ENCODE data around the gene BCO2. TPM values are rescaled to one million over a fixed set of nuclear protein-coding genes. Genes with fewer than 3 reads are reported as not detected.

Gene BCO2
- total RNA-seq, 2 donors from 2014 or later: 1.1 to 1.3 TPM

DNA sequence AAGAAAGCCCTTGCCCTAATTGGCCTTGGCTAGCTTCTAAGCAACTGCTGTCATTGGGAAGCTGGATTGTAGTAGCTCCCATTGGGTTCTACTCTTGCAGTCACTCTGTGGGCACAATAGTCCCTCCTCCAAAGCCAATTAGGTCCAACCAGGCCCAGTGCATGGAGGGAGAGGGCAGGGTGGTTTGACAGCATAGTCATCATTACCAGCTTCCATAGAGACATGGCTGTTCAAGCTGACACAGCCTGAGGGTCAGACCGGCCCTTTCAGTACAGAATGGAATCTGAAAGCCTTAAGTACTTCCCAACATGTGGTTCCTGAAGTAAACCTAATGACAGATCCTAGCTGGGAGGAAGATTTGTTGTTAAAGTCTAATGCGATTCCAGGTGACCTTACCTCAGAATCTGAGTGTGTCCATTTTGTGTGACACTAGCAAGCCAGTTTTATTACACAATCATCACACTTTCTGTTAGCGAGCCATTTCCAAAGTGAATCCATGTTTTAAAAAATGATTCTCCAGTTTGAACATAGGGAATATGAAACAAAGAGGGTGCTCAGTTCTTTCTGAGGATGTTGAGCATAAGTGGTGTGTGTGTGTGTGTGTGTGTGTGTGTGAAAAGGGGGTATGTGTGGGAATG is 78.4 kb downstream of the BCO2 start:
- H3K4me1 Mint-ChIP-seq (ENCODE audit: low read depth): no peaks in the 10 kb centered on the region
- no peak overlapping the region for H3K4me3 Mint-ChIP-seq
- H3K9me3 Mint-ChIP-seq: no peaks in the 10 kb centered on the region

DNA sequence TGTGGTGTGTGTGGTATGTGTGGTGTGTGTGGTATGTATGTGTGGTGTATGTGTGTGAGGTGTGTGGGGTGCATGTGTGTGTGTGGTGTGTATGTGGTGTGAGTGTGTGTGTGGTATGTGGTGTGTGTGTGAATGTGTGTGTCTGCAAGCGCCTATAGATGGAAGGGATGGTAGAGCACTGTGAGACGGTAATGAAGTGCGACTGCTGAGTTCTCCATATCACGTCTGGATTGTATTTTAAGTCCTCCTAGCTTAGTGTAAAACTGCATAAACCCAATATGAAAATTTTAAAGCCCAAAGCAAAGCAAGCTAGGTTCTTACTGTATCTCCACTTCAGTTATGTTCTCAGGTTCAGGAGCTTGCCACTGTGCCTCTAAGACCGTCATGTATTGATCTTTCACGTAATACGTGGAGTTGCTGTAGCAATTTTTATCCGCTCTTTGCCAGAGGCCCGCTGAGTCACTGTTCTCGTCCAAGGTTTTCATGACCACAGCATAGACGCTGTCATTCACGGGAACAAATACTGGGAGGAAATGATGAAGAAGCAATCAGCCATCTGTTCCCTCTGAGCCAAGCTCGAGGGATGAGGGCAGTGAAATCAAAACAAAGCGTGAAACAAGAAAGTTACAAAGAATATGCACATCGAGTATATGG is 79.9 kb downstream of the BCO2 start:
- no peak for ATAC-seq (replicated peaks in 1 of 2)
- no peaks in the 10 kb centered on the region for H3K4me1 Mint-ChIP-seq (ENCODE audit: low read depth)
- no peak overlapping the region for H3K27ac Mint-ChIP-seq
- no peak for DNase-seq
- no peaks in the 10 kb centered on the region for H3K27me3 Mint-ChIP-seq (ENCODE audit: low read depth)
- no peak overlapping the region for H3K4me3 Mint-ChIP-seq
- H3K9me3 Mint-ChIP-seq: no peaks in the 10 kb centered on the region
- no peaks in the 10 kb centered on the region for H3K36me3 Mint-ChIP-seq (ENCODE audit: insufficient read depth in 2 of 2)

More for the DNA sequence above, 78.4 kb downstream of the BCO2 start:
- ATAC-seq (replicated peaks in 1 of 2) (no peak), DNase-seq (no peak)
- H3K36me3 Mint-ChIP-seq (ENCODE audit: insufficient read depth in 2 of 2): no peaks in the 10 kb centered on the region
- no peak overlapping the region for H3K27ac Mint-ChIP-seq
- H3K27me3 Mint-ChIP-seq (ENCODE audit: low read depth): no peaks in the 10 kb centered on the region

DNA sequence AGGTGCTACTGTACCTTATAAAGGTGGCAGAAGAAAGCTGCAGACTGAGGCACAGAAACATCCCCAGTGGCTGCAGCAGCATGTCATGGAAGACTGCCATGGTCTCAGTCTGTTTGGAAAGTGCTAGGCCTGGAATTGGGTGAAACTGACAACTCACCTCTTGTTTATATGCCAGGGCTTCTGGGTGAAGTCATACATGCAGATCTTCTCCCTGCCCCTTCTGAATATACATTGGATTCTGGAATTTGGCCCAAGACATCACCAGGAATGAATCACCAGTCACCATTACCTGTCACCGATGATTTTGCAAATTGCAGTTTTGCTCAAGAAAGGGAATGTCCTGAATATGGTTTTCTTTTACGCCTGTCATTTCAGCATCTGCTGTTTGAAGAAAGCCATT is 85.2 kb downstream of the BCO2 start, which contains the start of gene PLET1:
TSS of gene PLET1 (minus strand) at position 371 of the 400 bp plus-strand sequence. CDS start at position 100, 271 bp downstream.
- H3K4me1 Mint-ChIP-seq (ENCODE audit: low read depth): no peaks in the 10 kb centered on the region
- no peaks in the 10 kb centered on the region for H3K9me3 Mint-ChIP-seq
- no peak within 1 kb of the TSS for H3K27ac Mint-ChIP-seq
- DNase-seq: no peak
- no peaks in the 10 kb centered on the region for H3K36me3 Mint-ChIP-seq (ENCODE audit: insufficient read depth in 2 of 2)
- H3K27me3 Mint-ChIP-seq (ENCODE audit: low read depth): no peaks in the 10 kb centered on the region
- no peak for ATAC-seq (replicated peaks in 1 of 2)
- no peak within 1 kb of the TSS for H3K4me3 Mint-ChIP-seq

DNA sequence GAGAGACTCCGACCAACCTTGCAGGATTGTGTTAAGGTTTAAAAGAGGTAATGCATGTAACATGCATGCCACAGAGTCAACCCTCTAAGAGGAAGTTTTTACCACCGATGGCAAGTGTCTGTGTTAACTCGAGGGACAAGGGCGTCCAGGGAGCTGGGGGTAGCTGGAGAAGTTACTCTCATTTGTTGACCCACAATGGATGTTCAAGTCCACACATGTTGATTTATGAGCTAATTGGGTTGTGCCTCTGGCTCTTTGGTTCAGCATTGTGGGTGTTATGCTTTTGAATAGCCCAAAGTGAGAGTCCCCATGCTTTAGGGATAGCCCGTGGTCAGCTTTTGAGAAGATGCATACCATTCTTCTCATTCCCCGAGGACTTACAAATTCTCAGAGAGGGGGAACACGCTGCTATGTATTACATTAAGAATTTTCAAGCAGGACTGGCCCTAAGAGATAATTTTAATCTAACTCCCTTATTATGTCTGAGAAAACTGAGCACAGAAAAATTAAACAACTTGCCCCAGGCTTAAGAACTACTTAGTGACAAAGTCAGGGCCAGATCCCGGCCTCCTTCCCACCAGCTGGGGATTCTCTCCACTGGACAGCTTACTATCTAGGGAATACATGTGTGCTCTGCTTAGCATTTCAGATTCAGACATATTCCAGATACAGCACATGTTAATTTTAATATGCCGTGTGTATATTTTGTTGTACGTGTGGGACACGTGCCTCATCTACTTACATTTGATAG is 90.5 kb downstream of the BCO2 start:
- Mint-ChIP-seq H3K27me3 (ENCODE audit: low read depth) (no peaks in the 10 kb centered on the region), H3K9me3 (no peaks in the 10 kb centered on the region), H3K4me1 (ENCODE audit: low read depth) (no peaks in the 10 kb centered on the region), H3K4me3 (no peak overlapping the region), H3K27ac (no peak overlapping the region), H3K36me3 (ENCODE audit: insufficient read depth in 2 of 2) (no peaks in the 10 kb centered on the region)
- ATAC-seq (replicated peaks in 1 of 2) (no peak), DNase-seq (no peak)

DNA sequence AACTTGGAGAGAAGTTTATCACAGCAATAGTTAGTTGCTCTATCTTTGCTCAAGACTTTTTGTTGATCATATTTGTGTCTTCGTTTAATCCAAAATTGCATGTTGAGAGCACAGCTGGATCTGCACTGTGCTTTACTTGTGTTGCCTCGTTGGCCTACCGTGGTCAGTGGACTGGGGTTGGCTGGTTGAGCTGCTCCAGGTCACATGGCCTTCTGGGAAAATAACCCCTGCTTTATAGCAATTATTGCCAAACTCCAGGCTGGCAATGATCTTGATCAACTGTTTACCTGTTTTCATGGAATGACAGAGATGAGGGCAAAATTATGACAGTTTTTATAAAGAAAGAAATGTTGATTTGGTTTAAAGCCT is 91.1 kb downstream of the BCO2 start:
- DNase-seq (no peak), ATAC-seq (replicated peaks in 1 of 2) (no peak)
- no peak overlapping the region for H3K27ac Mint-ChIP-seq
- H3K4me3 Mint-ChIP-seq: no peak overlapping the region
- no peaks in the 10 kb centered on the region for H3K4me1 Mint-ChIP-seq (ENCODE audit: low read depth)
- H3K9me3 Mint-ChIP-seq: no peaks in the 10 kb centered on the region
- H3K36me3 Mint-ChIP-seq (ENCODE audit: insufficient read depth in 2 of 2): no peaks in the 10 kb centered on the region
- H3K27me3 Mint-ChIP-seq (ENCODE audit: low read depth): no peaks in the 10 kb centered on the region

DNA sequence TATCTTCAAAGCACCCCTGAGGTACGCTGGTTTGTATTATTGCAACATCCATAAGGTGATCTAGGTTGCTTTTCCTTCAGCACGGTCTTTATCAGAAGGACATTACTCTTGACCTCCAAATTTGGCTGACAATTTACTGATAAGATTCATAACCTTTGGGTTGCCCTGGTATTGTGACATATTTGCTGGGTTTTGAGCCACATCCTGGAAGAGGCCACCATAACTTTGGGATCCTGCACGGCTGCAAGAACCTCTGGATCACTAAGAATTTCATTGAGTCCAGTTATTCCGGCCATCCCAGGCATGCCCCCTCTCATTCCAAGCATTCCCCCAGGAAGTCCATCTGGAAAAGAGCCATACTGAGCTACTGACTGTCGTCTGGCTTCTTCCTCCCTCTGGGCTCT is 91.9 kb downstream of the BCO2 start:
- DNase-seq (no peak), ATAC-seq (replicated peaks in 1 of 2) (no peak)
- Mint-ChIP-seq H3K4me3 (no peak overlapping the region), H3K9me3 (no peaks in the 10 kb centered on the region), H3K4me1 (ENCODE audit: low read depth) (no peaks in the 10 kb centered on the region), H3K36me3 (ENCODE audit: insufficient read depth in 2 of 2) (no peaks in the 10 kb centered on the region), H3K27ac (no peak overlapping the region), H3K27me3 (ENCODE audit: low read depth) (no peaks in the 10 kb centered on the region)

DNA sequence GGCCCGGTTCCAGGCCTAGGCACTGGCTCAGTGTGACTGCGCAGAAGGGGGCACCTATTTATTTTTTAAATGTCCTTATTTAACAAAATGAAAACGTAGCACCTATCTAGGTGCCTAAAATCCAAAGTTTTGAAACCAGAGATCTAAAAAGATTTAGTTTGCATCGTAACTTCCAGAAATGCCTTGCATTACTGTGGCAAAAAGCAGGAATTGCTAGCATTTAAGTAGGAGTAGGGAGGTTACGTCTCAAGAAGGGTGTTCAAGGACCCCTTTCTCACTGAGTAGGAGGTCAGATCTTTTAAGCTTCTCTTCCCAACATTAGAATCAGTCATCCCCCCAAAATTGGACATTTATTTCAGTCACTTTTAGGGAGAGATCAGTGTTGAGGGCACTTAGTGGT is 93.1 kb downstream of the BCO2 start:
- H3K4me1 Mint-ChIP-seq (ENCODE audit: low read depth): no peaks in the 10 kb centered on the region
- ATAC-seq (replicated peaks in 1 of 2) (no peak), DNase-seq (no peak)
- no peaks in the 10 kb centered on the region for H3K36me3 Mint-ChIP-seq (ENCODE audit: insufficient read depth in 2 of 2)
- no peak overlapping the region for H3K27ac Mint-ChIP-seq
- H3K27me3 Mint-ChIP-seq (ENCODE audit: low read depth): no peaks in the 10 kb centered on the region
- H3K9me3 Mint-ChIP-seq: no peaks in the 10 kb centered on the region
- no peak overlapping the region for H3K4me3 Mint-ChIP-seq

Other genes starting within 250 kb of the BCO2 start
- gene DIXDC1, start 238.2 kb upstream of the BCO2 start, total RNA-seq: 10 to 100 TPM; 14.8 to 24.7 TPM
- gene DLAT, start 150.1 kb upstream of the BCO2 start, total RNA-seq: 10 to 100 TPM; 27.2 to 31.6 TPM
- under 1 TPM; 0.36 to 0.39 TPM for gene PIH1D2, start 101.5 kb upstream of the BCO2 start, total RNA-seq
- 10 to 100 TPM; 23.7 to 28.7 TPM for gene NKAPD1, start 101.2 kb upstream of the BCO2 start, total RNA-seq
- gene TIMM8B, start 88.8 kb upstream of the BCO2 start, total RNA-seq: 10 to 100 TPM; 24.2 to 34.1 TPM
- gene SDHD, start 88.6 kb upstream of the BCO2 start, total RNA-seq: 100 to 1,000 TPM in 1 of 2 donors, 10 to 100 TPM in 1; 96.9 to 135 TPM
- under 1 TPM in 1 of 2 donors, not detected in 1; 0.35 TPM for gene IL18, start 11.4 kb upstream of the BCO2 start, total RNA-seq
- gene TEX12, start 8.1 kb upstream of the BCO2 start, total RNA-seq: under 1 TPM in 1 of 2 donors, not detected in 1; 0.32 TPM
- 10 to 100 TPM; 28.7 to 28.9 TPM for gene PTS, start 50.9 kb downstream of the BCO2 start, total RNA-seq
- gene PLET1, start 85.3 kb downstream of the BCO2 start, total RNA-seq: not detected